Epithelial cell of proximal tubule (primary cell): ENCODE results near the gene COL7A1. TPM values are rescaled to one million over a fixed set of nuclear protein-coding genes. Genes with fewer than 3 reads are reported as not detected.

Experiments used
- DNase-seq: peaks from one replicate; pipeline ENCODE4 v3.0.0-alpha.2; 2011; ENCODE audit warnings: low read depth
- H3K4me3 ChIP-seq: 2 replicates; pipeline ENCODE4 v1.5.1; 2011; ENCODE audit warnings: low read depth, mild to moderate bottlenecking, low read length
- CTCF ChIP-seq: conservative IDR thresholded peaks from 2 replicates; pipeline ENCODE4 v1.5.1; 2012; ENCODE audit warnings: low read depth, mild to moderate bottlenecking, low read length
- total RNA-seq: library from RNA; depleted of rRNA; stranded (reverse); fragments of >200 nt; gene quantifications from 2 replicates; pipeline ENCODE4 v1.2.3, GENCODE V29; 2015

The COL7A1 gene
- total RNA-seq, 1 donor from 2014 or later, result 211 TPM

DNA sequence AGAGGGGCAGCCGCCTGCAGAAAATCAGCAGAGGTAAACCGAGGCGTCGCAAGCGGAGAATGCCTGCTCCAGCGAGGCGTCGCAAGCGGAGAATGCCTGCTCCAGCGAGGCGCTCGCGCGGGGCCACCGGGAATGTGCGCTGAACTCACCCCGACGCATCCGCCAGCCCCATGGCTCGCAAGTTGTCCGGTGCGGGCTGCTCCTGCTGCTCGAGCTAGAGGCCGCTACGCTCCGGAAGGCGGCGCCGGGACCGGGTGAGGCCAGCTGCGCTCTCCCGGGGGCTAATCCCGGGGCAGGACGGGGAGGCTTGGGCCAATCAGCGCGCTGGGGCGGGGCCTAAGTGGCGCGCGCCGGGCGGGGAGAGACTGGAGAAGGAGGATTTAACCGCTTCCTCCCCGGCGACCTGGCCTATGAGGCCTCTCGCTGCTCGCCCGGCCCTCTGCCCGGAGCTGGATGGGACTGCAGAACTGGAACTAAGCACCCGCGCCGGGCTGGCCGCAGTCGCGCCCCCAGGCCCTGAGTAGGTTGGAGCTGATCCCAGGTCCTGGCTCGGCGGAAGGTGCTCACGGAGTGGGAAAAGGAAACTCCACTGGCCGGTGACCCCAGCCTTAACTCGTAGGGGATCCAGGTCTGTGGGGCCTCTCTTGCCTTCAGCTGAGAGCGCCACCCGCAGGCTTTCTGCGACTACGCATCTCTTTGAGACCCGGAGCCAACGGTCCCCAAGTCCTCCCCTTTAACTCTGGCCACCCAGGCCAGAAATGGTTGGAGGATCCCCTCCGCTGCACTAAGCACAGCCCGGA, 40.3 kb upstream of the COL7A1 start, which contains the start of gene SLC26A6:
Gene SLC26A6, minus strand, starts transcription at position 240 of the 800 bp plus-strand sequence. Its CDS starts 68 bp downstream, at position 172.
- DNase-seq, result peak; percentile 47
- TF ChIP-seq CTCF, result peak; percentile 74

GRCh38 chr3:48634661-48635221, 39.6 kb upstream of the COL7A1 start:
- H3K4me3 ChIP-seq, result peak overlapping the region; percentile 90
- no peak for DNase-seq
- TF ChIP-seq CTCF, result no peak

More for the DNA sequence above, 40.3 kb upstream of the COL7A1 start, which contains the start of gene SLC26A6:
- peak within 1 kb of the TSS; percentile 90 for H3K4me3 ChIP-seq

GRCh38 chr3:48633743-48634142, 38.6 kb upstream of the COL7A1 start:
- no peak for DNase-seq
- peak overlapping the region; percentile 90 for H3K4me3 ChIP-seq

DNA sequence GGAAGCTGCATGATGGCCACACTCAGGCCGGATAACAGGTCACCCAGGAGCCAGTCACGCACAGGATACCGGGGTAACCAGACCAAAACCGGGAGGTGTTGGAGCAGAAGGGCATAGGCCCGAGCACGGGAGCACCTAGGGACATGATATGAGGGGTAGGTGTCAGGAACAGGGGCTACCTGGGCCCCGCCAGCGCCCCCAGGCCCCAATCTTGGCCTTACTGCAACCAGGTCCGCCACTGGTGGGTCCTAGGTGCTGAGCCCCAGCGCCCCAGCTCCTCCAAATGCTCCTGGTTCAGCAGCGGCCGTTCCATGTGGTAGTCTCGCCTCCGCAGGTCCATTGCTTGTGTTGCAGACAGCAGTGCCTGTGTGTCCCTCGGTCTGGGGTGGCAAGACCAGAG, 38.1 kb upstream of the COL7A1 start:
- no peak overlapping the region for H3K4me3 ChIP-seq
- DNase-seq, result no peak
- no peak for TF ChIP-seq CTCF

More at GRCh38 chr3:48633743-48634142, 38.6 kb upstream of the COL7A1 start:
- TF ChIP-seq CTCF, result no peak

DNA sequence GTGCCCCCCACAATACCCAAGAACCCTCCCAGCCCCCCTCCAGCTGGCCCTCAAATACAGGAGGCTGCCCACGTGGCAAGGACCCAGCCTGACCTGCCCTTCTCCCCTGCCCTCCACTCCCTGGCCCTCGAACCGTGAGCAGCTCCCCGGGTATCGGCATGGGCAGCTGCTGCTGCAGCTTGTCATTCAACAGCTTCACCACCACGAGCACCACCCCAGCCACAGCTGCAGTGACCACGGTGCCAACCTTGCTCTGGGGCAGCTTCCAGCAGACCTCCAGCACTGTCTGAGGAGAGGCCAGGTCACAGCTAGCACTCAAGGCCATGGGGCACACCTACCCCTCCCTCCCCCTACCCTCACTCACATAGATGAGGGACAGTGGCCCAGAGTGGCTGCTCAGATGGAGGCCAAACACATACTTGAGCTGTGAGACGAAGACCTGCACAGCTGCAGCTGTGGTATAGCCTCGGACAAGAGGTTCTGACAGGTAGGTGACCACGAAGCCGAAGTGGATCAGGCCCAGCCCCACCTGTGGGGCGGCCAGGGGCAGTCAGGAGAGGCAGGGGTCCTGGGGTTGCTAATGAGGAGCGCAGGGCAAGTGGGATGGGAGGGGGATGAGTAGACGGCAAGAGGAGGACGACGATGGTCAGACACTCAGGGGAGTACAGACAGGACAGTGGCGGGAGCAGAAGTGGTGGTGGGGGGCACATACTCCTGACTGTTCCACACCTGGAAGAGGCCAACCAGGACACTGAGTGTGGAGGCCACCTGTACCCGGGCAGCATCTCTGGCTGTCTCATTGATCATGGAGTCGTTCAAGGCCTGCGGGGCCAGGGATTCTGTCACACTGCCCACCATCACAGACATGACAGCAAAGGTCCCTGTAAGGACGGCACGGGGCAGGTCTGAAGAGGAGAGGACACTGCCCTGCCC, 36.7 kb upstream of the COL7A1 start:
- no peak for DNase-seq
- no peak for TF ChIP-seq CTCF
- H3K4me3 ChIP-seq, result no peak overlapping the region

DNA sequence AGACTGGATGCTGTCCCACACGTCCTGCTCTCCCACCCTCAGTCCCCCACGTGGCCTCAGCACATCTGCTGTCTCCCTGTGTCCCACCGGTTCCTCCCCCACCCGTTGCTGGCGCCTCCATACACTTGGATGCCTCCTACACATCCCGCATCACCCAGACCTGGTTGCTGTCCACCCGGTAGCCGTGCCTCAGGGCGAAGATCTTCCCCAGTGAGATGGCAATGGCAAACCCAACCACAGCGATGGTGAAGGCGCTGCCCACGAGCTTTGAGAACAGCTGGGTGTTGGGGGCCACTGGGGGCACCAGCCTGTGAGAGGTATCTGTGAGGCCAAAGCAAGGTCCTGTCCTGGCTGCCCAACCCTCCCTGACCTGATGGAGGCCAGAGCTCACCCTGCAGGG, 35.7 kb upstream of the COL7A1 start:
- H3K4me3 ChIP-seq, result no peak overlapping the region
- no peak for DNase-seq
- TF ChIP-seq CTCF, result no peak
